ENCODE measurements around the gene NPBWR2.

The NPBWR2 gene

DNA sequence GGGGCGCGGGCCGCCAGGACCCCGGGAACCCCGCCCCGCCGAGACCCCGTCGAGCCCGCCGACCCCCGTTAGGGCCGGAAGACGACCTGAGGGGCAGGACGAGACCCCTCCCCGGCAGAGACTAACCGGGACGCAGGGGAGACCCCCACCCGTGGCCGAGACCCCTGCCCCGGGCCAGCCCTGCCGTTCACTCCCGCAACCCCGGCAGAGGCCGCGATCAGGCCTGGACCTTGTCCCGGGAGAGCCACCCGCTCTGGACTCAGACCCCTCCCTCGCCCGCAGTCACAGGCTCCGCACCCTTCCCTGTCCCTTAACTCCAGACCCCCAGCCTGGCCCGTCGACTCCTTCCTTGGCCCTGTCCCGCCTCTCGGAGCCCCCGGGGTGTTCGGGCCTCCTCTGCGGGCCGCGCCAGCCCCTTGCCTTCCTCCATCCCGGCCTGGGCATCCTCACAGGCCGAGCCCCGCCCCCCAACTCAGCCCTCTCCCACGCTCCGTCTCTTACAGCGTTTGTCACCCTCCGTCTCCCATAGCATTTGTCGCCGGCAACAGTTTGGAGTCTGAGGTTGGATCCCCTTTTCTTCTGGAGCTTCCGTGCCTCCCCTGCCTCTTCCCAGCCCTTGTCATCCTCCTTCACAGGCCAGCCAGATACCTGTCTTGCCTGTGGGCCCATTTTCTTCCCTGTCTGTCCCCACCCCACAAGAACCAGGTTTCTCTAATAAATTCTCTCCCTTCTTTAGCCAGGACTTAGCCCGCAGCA lies 43.8 kb downstream of the NPBWR2 start (continued):
- TF ChIP-seq ZNF768 (tag by site-specific recombination; IDR thresholded peaks at IDR 0.05): no peak
- 0 out of 2 replicates have a peak, but pooled peaks have one; percentile 14 for TF ChIP-seq ZBTB11 (tag by site-specific recombination; conservative IDR thresholded peaks at IDR 0.05; ENCODE audit: low read depth)
- TF ChIP-seq ZNF658 (tag by site-specific recombination; IDR thresholded peaks at IDR 0.05): no peak
- TF ChIP-seq ZNF639 (tag by site-specific recombination; IDR thresholded peaks at IDR 0.05): no peak; the same call in 1 of the 2 replicates
- TF ChIP-seq OSR2 (tag by site-specific recombination; IDR thresholded peaks at IDR 0.05): no peak
- TF ChIP-seq SETDB1 (IDR thresholded peaks at IDR 0.05; ENCODE audit: insufficient read length, low read length): no peak
- no peak for TF ChIP-seq ZNF561 (tag by site-specific recombination; IDR thresholded peaks at IDR 0.05; ENCODE audit: borderline replicate concordance)
- TF ChIP-seq ZNF692 (tag by site-specific recombination; IDR thresholded peaks at IDR 0.05): no peak
- TF ChIP-seq, protein P1, sequence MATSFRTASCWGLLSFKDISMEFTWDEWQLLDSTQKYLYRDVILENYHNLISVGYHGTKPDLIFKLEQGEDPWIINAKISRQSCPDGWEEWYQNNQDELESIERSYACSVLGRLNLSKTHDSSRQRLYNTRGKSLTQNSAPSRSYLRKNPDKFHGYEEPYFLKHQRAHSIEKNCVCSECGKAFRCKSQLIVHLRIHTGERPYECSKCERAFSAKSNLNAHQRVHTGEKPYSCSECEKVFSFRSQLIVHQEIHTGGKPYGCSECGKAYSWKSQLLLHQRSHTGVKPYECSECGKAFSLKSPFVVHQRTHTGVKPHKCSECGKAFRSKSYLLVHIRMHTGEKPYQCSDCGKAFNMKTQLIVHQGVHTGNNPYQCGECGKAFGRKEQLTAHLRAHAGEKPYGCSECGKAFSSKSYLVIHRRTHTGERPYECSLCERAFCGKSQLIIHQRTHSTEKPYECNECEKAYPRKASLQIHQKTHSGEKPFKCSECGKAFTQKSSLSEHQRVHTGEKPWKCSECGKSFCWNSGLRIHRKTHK (tag by site-specific recombination; IDR thresholded peaks at IDR 0.05): no peak
- TF ChIP-seq, protein P2, sequence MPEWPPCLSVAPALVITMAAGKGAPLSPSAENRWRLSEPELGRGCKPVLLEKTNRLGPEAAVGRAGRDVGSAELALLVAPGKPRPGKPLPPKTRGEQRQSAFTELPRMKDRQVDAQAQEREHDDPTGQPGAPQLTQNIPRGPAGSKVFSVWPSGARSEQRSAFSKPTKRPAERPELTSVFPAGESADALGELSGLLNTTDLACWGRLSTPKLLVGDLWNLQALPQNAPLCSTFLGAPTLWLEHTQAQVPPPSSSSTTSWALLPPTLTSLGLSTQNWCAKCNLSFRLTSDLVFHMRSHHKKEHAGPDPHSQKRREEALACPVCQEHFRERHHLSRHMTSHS (tag by site-specific recombination; IDR thresholded peaks at IDR 0.05): no peak
- peak; percentile 73 for TF ChIP-seq KLF16 (tag by site-specific recombination; IDR thresholded peaks at IDR 0.05)
- no peak for TF ChIP-seq ZNF423 (tag by site-specific recombination; IDR thresholded peaks at IDR 0.05)
- TF ChIP-seq SP3 (tag by site-specific recombination; IDR thresholded peaks at IDR 0.05): peak; percentile 56; the same call in 1 of the 2 replicates
- peak; percentile 86 for TF ChIP-seq ZNF600 (tag by site-specific recombination; IDR thresholded peaks at IDR 0.05)
- no peak for TF ChIP-seq ZNF837 (tag by site-specific recombination; IDR thresholded peaks at IDR 0.05)
- no peak for TF ChIP-seq ZNF654 (tag by site-specific recombination; IDR thresholded peaks at IDR 0.05; ENCODE audit: low read depth)
- TF ChIP-seq ZNF335 (tag by site-specific recombination; conservative IDR thresholded peaks at IDR 0.05): peak; percentile 4; the same call in 1 of the 2 replicates
- peak; percentile 26; the same call in 1 of the 2 replicates for TF ChIP-seq KLF1 (tag by site-specific recombination; IDR thresholded peaks at IDR 0.05)
- TF ChIP-seq, protein P3, sequence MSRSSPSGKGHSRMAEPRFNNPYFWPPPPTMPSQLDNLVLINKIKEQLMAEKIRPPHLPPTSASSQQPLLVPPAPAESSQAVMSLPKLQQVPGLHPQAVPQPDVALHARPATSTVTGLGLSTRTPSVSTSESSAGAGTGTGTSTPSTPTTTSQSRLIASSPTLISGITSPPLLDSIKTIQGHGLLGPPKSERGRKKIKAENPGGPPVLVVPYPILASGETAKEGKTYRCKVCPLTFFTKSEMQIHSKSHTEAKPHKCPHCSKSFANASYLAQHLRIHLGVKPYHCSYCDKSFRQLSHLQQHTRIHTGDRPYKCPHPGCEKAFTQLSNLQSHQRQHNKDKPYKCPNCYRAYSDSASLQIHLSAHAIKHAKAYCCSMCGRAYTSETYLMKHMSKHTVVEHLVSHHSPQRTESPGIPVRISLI (tag by site-specific recombination; IDR thresholded peaks at IDR 0.05): no peak
- TF ChIP-seq KLF7 (tag by site-specific recombination; IDR thresholded peaks at IDR 0.05; ENCODE audit: borderline replicate concordance): 0 out of 2 replicates have a peak, but pooled peaks have one; percentile 18
- no peak for TF ChIP-seq ZNF114 (tag by site-specific recombination; IDR thresholded peaks at IDR 0.05)
- TF ChIP-seq PRDM2 (tag by site-specific recombination; IDR thresholded peaks at IDR 0.05; ENCODE audit: borderline replicate concordance): no peak
- TF ChIP-seq ZNF202 (tag by site-specific recombination; IDR thresholded peaks at IDR 0.05; ENCODE audit: borderline replicate concordance): no peak
